ENCODE results near the gene TBK1. TPM values are rescaled to one million over a fixed set of nuclear protein-coding genes. Genes with fewer than 3 reads are reported as not detected.

TBK1 gene
- 10 to 100 TPM; 18.5 to 22.6 TPM for total RNA-seq
- long read RNA-seq, donor 1, transcript TBK1-201 (21 exons, 3,256 nt): major isoform, 12 of 15 reads
- long read RNA-seq, donor 1, partial matches to known transcripts: 2 of 15 reads
- long read RNA-seq, donor 1, other reads (novel, unspliced or antisense): 1 of 15 reads
- long read RNA-seq, donor 2, transcript TBK1-201 (21 exons, 3,256 nt): major isoform, 6 of 11 reads
- long read RNA-seq, donor 2, partial matches to known transcripts: 3 of 11 reads
- long read RNA-seq, donor 2, other reads (novel, unspliced or antisense): 2 of 11 reads

- peak; percentile 98 for DNase-seq (ENCODE audit: low spot score)
- intact Hi-C loops (cut with DNase I): no loop called here
These were observed at the start of gene TBK1 for GRCh38 chr12:64451687-64452558. Gene TBK1 (plus strand): TSS chr12:64452120. CDS start chr12:64455871, 3,751 bp downstream.

- DNase-seq (ENCODE audit: low spot score): no peak
- intact Hi-C loops (cut with DNase I): no loop called here
These were observed 49.7 kb upstream of the TBK1 start for GRCh38 chr12:64402181-64402580.

GRCh38 chr12:64403707-64404469, 48.0 kb upstream of the TBK1 start, which contains the start of gene XPOT:
Gene XPOT (plus strand): TSS chr12:64404392. CDS start chr12:64410036, 5,644 bp downstream.
- intact Hi-C loops (cut with DNase I): no loop called here
- DNase-seq (ENCODE audit: low spot score): peak; percentile 98

- intact Hi-C loops (cut with DNase I): no loop called here
- peak; percentile 87 for DNase-seq (ENCODE audit: low spot score)
These were observed 47.3 kb upstream of the TBK1 start for GRCh38 chr12:64404470-64405256.

DNA sequence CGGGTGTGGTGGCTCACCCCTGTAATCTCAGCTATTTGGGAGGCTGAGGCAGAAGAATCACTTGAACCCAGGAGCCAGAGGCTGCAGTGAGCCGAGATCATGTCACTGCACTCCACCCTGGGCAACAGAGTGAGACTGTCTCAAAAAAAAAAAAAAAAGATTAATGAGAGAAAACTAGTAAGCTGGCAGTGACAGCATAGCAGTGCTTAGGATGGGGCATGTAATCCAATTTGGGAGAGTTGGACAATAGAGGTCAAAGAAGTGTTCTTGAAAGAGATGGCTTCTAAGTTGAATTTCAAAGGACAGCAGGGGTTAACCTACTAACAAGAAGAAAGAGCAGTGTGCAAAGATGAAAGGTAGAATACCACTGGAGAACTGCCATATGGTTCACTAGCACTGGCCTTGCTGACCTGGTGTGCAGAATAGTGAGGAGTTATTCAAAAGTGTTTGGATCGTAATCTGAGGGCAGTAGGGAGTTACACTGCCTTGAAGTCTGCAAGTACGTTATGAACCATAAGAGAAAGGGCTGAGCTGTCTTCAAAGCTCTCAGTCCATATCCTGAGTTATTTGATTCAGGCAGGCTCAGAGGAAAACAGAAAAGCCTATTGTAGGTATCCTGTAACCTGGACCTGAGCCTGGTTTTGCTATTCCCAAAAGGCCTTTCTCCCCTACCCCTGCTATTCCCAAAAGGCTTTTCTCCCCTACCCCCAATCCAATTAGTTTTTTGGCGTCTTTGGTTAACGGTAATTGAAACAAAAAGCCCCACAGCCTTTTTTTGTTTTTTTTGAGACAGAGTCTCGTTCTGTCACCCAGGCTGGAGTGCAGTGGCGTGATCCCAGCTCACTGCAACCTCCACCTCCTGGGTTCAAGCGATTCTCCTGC, 44.3 kb upstream of the TBK1 start:
- intact Hi-C loops (cut with DNase I): no loop called here
- no peak for DNase-seq (ENCODE audit: low spot score)

DNA sequence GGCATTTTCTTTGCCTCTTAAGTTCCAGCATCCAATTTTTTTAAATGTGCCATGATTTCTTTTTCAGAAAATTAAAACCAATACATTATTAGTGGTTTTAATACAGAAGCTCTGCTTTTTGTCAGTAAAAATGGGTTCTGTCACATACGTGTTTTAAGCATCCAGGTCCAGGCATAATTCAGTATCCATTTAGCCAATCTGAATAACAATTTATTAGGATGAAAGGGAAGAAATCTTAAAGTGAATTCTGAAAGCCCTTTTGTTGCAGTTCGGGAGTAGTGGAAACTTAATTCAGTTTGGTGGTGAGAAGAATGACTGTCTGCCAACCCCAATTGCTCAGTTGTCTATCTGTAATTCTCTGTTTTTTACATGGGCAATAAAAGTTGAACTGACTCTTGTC, 40.5 kb upstream of the TBK1 start:
- no peak for DNase-seq (ENCODE audit: low spot score)
- intact Hi-C loops (cut with DNase I): no loop called here

- intact Hi-C loops (cut with DNase I): no loop called here
- DNase-seq (ENCODE audit: low spot score): no peak
These were observed 39.5 kb upstream of the TBK1 start for GRCh38 chr12:64412459-64412858.

DNA sequence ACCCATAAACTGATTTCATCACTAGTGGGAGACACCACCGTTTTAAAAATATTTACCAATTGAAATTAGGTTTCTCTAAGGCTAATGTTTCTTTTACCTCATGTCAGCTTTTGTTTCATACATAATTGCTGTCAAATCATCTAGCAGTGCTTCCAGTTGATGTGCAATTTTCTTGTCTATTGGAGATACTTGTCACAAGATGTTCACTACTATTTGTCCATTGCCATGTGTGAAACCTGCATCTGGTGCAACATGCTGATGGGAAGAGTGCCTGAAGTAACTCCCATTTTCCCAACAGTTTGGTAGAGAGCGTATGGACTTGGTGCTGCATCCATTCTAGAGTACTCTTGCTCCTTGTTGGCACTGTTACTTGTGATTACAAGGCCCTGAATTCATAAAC, 38.0 kb upstream of the TBK1 start:
- no peak for DNase-seq (ENCODE audit: low spot score)
- intact Hi-C loops (cut with DNase I): no loop called here

DNA sequence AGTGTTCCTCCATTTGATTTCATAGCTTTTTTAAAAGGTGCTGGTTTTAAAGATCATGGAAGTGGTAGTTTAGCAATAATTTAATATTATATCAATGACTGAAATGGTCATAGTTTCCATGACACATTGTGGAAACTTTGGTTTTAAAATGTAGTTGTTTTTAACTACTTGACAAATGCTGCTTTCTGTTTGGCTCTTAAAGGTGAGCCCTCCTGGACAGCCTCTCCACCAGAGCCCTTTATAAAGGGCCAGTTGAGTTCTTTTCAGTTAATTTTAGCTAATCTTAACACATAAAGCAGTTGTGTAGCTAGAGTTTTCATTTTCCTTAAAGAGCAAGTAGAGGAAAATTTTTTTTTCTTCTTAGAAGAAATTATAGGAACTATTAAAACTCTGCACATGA, 33.7 kb upstream of the TBK1 start:
- intact Hi-C loops (cut with DNase I): no loop called here

GRCh38 chr12:64419696-64420095, 32.2 kb upstream of the TBK1 start:
- intact Hi-C loops (cut with DNase I): no loop called here
- DNase-seq (ENCODE audit: low spot score): no peak

More for the DNA sequence above, 33.7 kb upstream of the TBK1 start:
- no peak for DNase-seq (ENCODE audit: low spot score)

DNA sequence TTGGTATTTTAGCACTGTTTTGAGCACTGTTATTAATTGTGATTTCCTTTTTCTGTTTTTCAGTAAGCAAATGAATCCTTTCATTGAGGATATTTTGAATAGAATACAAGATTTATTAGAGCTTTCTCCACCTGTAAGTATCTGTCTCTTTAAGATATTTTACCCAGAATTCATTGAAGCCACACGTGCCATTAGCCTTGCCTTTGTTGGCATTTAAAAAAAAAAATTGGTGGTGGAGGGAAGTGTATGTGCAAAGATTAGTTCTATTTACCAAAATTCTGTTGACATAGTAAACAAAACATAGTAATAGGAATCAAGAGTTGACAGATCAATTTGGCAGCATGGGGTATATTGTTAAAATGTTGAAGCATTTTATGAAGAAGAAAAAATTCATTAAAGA, 23.9 kb upstream of the TBK1 start:
- no peak for DNase-seq (ENCODE audit: low spot score)
- intact Hi-C loops (cut with DNase I): no loop called here

DNA sequence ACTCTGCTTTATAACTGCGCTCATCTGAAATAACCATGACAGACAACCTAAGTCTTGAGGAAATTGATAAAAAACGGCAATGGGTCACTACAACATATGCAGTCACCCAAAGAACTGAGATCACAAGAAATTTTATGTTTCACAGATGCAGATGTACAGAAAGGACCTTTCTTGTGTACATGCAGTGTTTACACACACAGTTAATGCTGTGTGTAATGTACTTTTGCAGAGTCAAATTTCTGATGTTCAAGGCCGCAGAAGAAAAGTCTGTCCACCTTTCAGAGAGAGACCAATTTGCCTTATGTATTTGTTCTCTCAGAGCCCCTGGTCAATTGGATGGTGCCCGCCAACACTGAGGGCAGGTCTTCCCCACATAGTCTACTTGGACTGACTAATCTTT, 23.0 kb upstream of the TBK1 start:
- DNase-seq (ENCODE audit: low spot score): no peak
- intact Hi-C loops (cut with DNase I): no loop called here

DNA sequence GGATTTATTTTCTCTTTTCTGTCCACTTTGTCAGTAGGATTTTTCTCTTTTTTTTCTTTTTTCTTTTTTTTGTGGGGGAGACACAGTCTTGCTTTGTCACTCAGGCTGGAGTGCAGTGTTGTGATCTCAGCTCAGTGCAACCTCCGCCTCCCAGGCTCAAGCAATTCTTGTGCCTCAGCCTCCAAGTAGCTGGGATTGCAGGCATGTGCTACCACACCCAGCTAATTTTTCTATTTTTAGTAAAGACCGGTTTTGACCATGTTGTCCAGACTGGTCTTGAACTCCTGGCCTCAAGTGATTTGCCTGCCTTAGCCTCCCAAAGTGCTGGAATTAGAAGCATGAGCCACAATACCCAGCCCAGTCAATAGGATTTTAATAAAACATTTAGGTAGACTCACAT, 21.0 kb upstream of the TBK1 start:
- intact Hi-C loops (cut with DNase I): no loop called here
- DNase-seq (ENCODE audit: low spot score): no peak

- no peak for DNase-seq (ENCODE audit: low spot score)
- intact Hi-C loops (cut with DNase I): no loop called here
These were observed 20.1 kb upstream of the TBK1 start for GRCh38 chr12:64431791-64432190.

DNA sequence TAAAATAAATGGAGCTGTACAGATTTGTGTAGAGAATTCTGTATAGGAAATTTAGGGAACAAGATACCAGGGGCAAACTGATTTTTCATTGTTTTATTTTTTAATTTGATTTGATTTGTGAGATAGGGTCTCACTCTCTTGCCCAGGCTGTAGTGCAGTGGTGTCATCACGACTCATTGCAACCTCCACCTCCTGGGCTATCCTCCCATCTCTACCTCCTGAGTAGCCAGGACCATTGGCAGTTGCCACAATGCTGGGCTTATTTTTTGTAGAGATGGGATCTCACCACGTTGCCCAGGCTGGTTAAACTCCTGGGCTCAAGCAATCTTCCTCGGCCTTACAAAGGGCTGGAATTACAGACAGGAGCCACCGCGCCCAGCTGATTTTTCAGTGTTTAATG, 18.0 kb upstream of the TBK1 start:
- DNase-seq (ENCODE audit: low spot score): no peak
- intact Hi-C loops (cut with DNase I): no loop called here

DNA sequence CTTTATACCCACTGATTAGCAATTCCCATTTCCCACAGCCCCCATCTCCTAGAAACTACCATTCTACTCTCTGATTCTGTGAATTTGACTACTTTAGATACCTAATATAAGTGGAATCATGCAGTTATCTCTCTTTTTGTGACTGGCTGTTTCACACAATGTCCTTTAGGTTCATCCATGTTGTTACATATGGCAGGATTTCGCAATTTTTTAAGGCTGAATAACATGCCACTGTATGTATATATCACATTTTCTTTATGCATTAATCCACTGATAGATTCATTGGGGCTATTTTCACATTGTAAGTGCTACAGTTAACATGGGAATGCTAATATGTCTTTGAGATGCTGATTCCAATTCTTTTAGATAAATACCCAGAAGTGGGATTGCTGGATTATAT, 11.8 kb upstream of the TBK1 start:
- no peak for DNase-seq (ENCODE audit: low spot score)
- intact Hi-C loops (cut with DNase I): no loop called here

GRCh38 chr12:64445490-64445889, 6.4 kb upstream of the TBK1 start:
- intact Hi-C loops (cut with DNase I): no loop called here
- no peak for DNase-seq (ENCODE audit: low spot score)

GRCh38 chr12:64446295-64446694, 5.6 kb upstream of the TBK1 start:
- intact Hi-C loops (cut with DNase I): no loop called here
- DNase-seq (ENCODE audit: low spot score): no peak
